Fibroblast of mammary gland (primary cell): ENCODE measurements around the gene COL16A1.

Experiments used
- DNase-seq: peaks from one replicate; pipeline ENCODE4 v3.0.0-alpha.2; 2010; ENCODE audit warnings: low read depth
- H3K4me3 ChIP-seq: 2 replicates; pipeline ENCODE4 v1.5.1; 2011; ENCODE audit warnings: low read depth, mild to moderate bottlenecking, low read length, moderate library complexity; ENCODE audit not compliant: control insufficient read depth
- TF ChIP-seq, protein P1 (sequence below): conservative IDR thresholded peaks from 2 replicates; pipeline ENCODE4 v1.5.1; 2011; ENCODE audit warnings: low read depth, low read length, inconsistent platforms; ENCODE audit not compliant: control insufficient read depth, insufficient read depth

Gene COL16A1

GRCh38 chr1:31679676-31680230 lies 24.1 kb downstream of the COL16A1 start:
- DNase-seq: no peak
- TF ChIP-seq, protein P1, sequence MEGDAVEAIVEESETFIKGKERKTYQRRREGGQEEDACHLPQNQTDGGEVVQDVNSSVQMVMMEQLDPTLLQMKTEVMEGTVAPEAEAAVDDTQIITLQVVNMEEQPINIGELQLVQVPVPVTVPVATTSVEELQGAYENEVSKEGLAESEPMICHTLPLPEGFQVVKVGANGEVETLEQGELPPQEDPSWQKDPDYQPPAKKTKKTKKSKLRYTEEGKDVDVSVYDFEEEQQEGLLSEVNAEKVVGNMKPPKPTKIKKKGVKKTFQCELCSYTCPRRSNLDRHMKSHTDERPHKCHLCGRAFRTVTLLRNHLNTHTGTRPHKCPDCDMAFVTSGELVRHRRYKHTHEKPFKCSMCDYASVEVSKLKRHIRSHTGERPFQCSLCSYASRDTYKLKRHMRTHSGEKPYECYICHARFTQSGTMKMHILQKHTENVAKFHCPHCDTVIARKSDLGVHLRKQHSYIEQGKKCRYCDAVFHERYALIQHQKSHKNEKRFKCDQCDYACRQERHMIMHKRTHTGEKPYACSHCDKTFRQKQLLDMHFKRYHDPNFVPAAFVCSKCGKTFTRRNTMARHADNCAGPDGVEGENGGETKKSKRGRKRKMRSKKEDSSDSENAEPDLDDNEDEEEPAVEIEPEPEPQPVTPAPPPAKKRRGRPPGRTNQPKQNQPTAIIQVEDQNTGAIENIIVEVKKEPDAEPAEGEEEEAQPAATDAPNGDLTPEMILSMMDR: no peak
- no peak overlapping the region for H3K4me3 ChIP-seq

DNA sequence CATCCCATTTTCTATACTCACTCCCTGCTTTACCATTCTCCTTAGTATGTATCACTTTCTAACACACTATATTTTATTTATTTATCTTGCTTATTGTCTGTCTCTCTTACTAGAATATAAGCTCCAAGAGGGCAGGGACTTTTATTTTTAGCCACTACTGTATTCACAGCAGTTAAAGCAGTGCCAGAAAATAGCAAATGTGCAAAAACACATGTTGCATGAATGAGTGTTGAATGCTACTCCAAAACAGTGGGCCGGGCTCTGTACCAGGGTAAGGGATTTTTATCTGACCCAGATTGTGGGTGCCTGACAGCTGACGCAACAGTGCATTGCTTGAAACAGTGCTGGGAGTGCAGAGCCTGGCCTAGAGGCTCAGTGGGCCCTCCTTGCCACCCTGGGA lies 24.7 kb downstream of the COL16A1 start:
- H3K4me3 ChIP-seq: no peak overlapping the region
- DNase-seq: no peak
- TF ChIP-seq, protein P1: no peak

- H3K4me3 ChIP-seq: no peak overlapping the region
- TF ChIP-seq, protein P1: no peak
Measured at GRCh38 chr1:31678681-31679080, 25.1 kb downstream of the COL16A1 start.

DNA sequence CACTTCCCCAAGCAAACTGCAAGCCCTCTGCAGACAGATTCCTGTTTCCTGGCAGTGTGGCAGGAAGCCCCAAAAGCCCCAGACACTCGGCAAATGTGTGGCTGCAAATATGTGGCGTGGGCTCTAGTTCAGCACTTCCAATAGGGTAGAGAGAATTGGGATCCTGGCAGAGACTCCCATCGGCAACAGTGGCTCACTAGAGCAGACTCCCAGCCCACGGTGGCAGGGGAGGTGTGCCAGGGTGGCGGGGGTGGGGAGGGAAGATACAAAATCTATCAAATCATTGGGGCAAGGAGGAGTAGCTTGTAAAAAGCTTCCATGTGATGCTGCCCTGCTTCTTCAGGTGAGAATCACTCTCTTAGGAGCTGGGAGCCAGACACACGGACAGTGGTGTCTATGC lies 25.9 kb downstream of the COL16A1 start:
- TF ChIP-seq, protein P1: no peak
- no peak for DNase-seq
- no peak overlapping the region for H3K4me3 ChIP-seq

More at GRCh38 chr1:31678681-31679080, 25.1 kb downstream of the COL16A1 start:
- no peak for DNase-seq

DNA sequence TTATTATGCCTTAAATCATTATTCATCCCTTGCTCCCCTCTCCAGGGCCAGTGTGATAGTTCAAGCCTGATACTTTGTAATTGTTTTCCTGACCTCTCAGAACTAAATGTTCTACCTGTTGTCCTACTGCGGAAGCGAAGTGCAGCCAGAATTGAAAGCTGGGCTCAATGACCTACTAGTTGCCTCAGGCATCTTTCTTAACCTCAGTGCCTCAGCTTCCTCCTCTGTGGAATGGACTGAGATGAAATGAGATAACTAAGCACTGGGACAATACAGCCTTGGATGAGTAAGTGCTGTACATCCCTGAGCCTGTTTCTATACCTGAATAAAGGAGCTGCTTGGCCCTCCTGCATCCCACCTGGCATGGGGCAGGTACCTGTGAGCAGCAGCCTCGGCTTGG lies 26.4 kb downstream of the COL16A1 start:
- no peak overlapping the region for H3K4me3 ChIP-seq
- no peak for DNase-seq
- TF ChIP-seq, protein P1: no peak

GRCh38 chr1:31675756-31676155 lies 28.1 kb downstream of the COL16A1 start:
- TF ChIP-seq, protein P1: no peak
- no peak overlapping the region for H3K4me3 ChIP-seq
- no peak for DNase-seq

GRCh38 chr1:31675161-31675560 lies 28.7 kb downstream of the COL16A1 start:
- no peak for DNase-seq
- TF ChIP-seq, protein P1: no peak
- H3K4me3 ChIP-seq: no peak overlapping the region
